ENCODE data around the gene DDA1. TPM values are rescaled to one million over a fixed set of nuclear protein-coding genes. Genes with fewer than 3 reads are reported as not detected.

Gene DDA1
- total and polyA plus RNA-seq, 2 of the 13 experiments (the other 11 are each of a cell fraction or from before 2014, with no cell fraction given) = 24.5 to 26.0 TPM

DNA sequence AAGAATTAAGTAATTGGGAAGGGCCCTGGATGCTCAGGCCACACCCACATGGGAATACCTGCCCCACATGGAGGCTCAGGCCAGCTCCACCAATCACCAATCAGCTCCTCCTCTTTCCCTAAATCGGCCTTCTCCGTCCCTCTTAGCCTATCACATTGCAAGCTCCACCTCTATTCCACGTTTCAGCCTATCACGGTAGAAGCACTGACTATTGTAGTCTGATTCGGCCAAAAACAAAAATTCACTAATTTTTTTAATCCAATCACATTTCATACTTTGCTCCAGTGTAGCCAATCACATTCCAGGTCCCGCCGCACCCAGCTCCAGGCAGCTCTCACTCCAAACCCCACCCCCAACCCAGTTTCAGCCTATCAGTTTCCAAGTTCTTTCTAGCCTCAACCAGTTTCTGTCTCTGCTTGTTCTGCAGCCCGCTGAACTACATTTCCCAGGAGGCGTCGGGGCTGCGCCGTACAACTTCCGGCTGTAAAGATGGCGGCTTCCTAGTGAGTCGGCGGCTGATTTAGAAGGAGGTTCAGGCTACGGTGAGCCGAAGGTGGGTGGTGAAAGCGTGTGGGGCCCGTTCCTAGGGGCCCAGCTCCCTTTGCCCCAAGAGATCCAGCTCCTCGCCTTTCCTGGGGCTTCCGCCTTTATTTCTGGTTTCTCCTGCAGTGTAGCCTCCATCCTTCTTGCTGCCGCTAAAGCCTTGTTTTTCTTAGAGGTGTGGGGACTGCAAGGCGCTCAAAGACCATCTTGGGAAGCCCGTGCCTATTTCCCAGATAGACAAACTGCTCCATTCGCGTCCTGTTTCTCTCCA is 42.2 kb upstream of the DDA1 start, which contains the start of gene BABAM1 (continued):
- TF ChIP-seq HMGXB3 (CRISPR knock-in tag; IDR thresholded peaks at IDR 0.05; ENCODE audit: borderline replicate concordance) (peak; percentile 99), ELF3 (CRISPR knock-in tag; IDR thresholded peaks at IDR 0.05) (peak; percentile 57; the same call in 1 of the 2 replicates), NFIC (IDR thresholded peaks at IDR 0.05; ENCODE audit: low read length) (peak; percentile 32; the same call in 1 of the 2 replicates), JARID2 (CRISPR knock-in tag; IDR thresholded peaks at IDR 0.05; ENCODE audit: insufficient replicate concordance) (no peak), CHD2 (IDR thresholded peaks at IDR 0.05; ENCODE audit: low read depth, low read length) (no peak), ZNF205 (CRISPR knock-in tag; IDR thresholded peaks at IDR 0.05) (0 out of 2 replicates have a peak, but pooled peaks have one; percentile 33), HOXA3 (CRISPR knock-in tag; IDR thresholded peaks at IDR 0.05) (peak; percentile 95), GATAD2A (CRISPR knock-in tag; IDR thresholded peaks at IDR 0.05) (peak; percentile 41; the same call in 1 of the 2 replicates), HBP1 (CRISPR knock-in tag; IDR thresholded peaks at IDR 0.05; ENCODE audit: low read depth) (peak; percentile 68), FOSL2 (CRISPR knock-in tag; IDR thresholded peaks at IDR 0.05) (peak; percentile 27; the same call in 1 of the 2 replicates), ZNF274 (CRISPR knock-in tag; IDR thresholded peaks at IDR 0.05) (no peak), KAT8 (CRISPR knock-in tag; IDR thresholded peaks at IDR 0.05) (peak; percentile 94), PRDM10 (CRISPR knock-in tag; IDR thresholded peaks at IDR 0.05; ENCODE audit: low read depth) (peak; percentile 65; the same call in 1 of the 2 replicates), GTF3A (CRISPR knock-in tag; conservative IDR thresholded peaks at IDR 0.05) (no peak)
- TF ChIP-seq, protein P1, sequence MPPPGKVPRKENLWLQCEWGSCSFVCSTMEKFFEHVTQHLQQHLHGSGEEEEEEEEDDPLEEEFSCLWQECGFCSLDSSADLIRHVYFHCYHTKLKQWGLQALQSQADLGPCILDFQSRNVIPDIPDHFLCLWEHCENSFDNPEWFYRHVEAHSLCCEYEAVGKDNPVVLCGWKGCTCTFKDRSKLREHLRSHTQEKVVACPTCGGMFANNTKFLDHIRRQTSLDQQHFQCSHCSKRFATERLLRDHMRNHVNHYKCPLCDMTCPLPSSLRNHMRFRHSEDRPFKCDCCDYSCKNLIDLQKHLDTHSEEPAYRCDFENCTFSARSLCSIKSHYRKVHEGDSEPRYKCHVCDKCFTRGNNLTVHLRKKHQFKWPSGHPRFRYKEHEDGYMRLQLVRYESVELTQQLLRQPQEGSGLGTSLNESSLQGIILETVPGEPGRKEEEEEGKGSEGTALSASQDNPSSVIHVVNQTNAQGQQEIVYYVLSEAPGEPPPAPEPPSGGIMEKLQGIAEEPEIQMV (CRISPR knock-in tag; IDR thresholded peaks at IDR 0.05; ENCODE audit: low read depth) = 0 out of 2 replicates have a peak, but pooled peaks have one; percentile 18
- TF ChIP-seq, protein P2, sequence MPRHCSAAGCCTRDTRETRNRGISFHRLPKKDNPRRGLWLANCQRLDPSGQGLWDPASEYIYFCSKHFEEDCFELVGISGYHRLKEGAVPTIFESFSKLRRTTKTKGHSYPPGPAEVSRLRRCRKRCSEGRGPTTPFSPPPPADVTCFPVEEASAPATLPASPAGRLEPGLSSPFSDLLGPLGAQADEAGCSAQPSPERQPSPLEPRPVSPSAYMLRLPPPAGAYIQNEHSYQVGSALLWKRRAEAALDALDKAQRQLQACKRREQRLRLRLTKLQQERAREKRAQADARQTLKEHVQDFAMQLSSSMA (CRISPR knock-in tag; IDR thresholded peaks at IDR 0.05) = 0 out of 2 replicates have a peak, but pooled peaks have one; percentile 54
